Activated CD4-positive, CD25-positive, alpha-beta regulatory T cell treated with anti-CD3 and anti-CD28 coated beads, Interleukin-2, amount 50 U/mL, for 24 hours (primary cell): ENCODE data around the gene MRPL12.
A peak's percentile ranks its signal among the peaks of the same experiment; 100 is the strongest.
"Not testable (repeated sequence)": the region's sequence is repeated elsewhere in the genome, so short reads cannot be mapped to it uniquely, and the experiment has no call there.

ENCODE experiments used
- ATAC-seq, 2 donors: fragments of 150-1000 bp; cut with Tn5 transposase; one replicate each; pipeline ENCODE4 v1.10.0; 2021; ENCODE audit warnings: mild to moderate bottlenecking in 1 of 2, moderate library complexity in 1 of 2

Gene MRPL12

DNA sequence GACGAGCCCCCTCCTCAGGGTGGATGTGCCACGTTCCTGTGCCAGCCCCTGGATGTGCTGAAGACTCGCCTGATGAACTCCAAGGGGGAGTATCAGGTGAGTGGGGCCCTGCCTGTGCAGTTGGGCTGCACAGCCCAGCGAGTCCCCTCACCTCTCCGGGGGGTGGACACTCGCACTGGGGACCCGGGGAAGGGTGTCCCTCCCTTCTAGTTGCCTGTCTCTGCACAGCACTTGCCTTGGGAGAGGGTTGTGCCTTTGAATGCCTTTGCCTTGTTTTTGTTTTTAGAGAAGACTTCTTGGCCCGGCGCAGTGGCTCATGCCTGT is 14.6 kb downstream of the MRPL12 start:
- ATAC-seq = no peak

- ATAC-seq = no peak
Measured at GRCh38 chr17:81719410-81720266, 16.5 kb downstream of the MRPL12 start.

DNA sequence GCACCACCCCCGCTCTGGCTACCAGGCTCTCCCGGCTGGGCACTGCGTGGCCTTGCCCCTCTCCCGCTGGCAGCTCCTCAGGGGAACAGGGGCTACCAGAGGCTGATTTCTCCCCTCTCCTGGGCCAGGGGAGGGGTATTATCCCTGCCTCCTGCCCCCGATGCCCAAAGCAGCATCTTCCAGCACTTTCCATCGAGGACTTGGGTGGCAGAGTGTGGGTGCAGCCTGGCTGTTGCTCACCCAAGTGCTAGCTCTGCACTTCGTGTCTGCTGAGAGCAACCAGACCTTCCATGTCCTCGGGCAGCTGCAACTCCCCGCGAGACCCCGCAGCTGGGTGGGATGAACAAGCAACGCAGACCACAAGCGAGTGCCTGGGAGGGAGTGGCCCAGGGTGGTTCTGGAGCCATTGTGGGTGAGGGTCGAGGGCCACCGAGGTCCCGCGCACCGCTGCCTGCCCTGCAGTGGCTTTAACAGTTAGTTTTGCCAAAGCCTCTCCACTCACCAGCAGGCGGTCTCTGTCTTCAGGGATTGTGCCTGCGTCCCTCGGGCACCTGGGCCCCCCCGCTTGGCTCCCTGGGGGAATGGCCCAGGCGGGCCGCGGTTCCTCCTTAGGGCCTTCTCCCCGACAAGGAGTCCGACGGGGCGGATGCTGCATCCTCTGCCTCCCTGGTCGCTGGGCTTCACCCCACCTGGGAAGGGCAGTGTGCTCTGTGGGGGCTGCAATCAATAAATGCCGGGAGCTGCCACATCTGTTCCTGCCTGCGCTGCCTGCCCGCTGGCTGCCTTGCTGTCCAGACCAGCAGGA is 17.3 kb downstream of the MRPL12 start:
- no peak for ATAC-seq

DNA sequence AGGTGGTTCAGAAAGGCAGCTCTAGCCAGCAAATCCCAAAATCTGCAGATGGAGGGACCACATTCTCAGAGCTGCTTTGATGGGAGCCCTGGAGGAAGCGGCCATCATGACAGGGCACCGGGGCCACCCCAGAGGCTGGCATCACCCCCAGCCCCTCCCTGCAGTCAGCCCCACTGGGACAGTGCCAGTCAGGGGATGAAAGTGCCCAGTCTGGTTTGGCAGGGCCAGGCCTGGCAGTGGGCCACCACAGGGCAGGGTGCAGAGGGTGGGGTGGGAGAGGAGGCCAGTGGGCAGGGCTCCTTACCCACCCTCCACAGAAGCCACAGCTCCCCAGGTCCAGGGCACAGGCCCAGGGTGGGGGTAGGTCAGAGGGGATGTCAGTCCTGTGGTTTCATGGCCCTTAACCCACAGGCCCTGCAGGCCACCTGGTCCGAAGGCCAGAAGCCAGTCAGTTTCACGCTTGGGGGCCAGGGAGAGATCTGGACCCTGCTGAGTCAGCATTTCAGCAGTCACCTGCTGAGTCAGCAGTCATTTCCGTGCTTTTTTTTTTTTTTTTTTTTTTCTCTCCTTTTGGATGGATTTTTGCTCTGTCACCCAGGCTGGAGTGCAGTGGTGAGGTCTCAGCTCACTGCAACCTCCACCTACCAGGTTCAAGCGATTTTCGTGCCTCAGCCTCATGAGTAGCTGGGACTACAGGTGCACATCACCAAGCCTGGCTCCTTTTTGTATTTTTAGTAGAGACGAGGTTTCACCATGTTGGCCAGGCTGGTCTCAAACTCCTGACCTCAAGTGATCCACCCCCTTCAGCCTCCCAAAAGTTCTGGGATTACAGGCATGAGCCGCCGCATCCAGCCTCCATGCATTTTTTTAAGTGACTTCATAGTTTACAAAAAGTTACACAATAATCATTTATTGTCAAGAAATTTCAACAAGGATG is 19.3 kb downstream of the MRPL12 start:
- ATAC-seq = peak in 1 of 2 donors; percentile 13

DNA sequence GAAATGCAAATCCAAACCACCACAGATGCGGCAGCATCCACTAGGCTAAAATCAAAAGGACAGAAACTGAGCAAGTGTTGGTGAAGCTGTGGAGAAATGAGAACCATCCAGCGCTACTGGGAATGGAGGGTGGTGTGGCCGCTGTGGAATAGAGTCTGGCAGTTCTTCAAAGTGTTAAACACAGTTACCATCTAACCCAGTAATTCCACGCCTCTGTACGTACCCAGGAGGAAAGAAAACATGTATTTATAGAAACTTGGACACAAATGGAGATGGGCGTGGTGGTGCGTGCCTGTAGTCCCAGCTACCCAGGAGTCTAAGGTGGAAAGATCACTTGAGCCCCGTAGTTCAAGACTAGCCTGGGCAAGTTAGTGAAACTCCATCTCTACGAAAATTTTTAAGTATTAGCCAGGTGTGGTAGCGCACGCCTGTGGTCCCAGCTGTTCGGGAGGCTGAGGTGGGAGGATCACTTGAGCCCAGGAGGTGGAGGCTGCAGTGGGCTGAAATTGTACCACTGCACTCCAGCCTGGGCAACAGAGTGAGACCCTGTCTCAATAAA is 20.6 kb downstream of the MRPL12 start:
- ATAC-seq = no peak

GRCh38 chr17:81725439-81725838 is 22.3 kb downstream of the MRPL12 start:
- no peak for ATAC-seq

DNA sequence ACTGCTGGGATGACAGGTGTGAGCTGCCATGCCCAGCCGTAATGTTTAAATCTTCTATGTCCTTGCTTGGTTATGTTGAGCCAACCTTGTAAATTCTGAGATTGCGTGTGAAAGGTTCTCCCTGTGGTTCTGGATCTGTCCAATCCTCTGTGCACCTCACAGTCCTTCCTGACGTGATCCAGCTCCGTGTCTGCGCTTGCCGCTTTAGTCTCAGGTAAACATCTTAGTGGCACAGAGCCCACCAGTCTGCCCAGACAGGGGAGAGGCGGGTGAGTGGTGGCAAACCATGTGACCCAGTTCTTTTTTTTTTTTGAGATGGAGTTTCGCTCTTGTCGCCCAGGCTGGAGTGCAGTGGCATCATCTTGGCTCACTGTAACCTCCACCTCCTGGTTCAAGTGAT is 22.8 kb downstream of the MRPL12 start:
- ATAC-seq = no peak

DNA sequence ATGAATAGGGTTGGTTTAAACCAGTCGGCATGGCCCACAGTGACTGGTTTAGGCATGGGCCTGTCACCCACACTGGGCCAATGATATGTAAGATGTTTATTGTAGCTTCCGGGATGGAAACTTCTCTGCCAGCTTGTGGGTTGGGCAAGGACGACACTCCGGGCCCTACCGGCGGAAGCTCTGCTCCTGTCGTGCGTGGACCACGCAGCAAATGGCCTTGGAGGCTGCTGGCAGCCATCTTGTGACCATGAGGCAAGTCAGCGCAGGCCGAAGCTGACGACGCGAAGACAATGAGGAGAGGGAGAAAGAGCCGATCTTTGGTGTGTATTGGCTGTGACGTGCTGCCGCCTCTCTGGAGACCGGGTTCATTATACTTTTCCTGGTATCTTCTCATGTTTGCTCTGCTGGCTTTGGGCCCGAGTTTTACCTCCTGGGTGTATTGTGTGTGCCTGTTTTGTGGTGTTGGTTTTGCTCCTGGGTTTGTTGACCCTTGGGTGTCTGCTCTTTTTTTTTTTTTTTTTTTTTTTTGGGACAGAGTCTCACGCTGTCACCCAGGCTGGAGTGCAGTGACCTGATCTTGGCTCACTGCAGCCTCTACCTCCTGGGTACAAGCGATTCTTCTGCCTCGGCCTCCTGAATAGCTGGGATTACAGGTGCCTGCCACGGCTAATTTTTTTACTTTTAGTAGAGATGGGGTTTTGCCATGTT is 24.3 kb downstream of the MRPL12 start:
- ATAC-seq = no peak

DNA sequence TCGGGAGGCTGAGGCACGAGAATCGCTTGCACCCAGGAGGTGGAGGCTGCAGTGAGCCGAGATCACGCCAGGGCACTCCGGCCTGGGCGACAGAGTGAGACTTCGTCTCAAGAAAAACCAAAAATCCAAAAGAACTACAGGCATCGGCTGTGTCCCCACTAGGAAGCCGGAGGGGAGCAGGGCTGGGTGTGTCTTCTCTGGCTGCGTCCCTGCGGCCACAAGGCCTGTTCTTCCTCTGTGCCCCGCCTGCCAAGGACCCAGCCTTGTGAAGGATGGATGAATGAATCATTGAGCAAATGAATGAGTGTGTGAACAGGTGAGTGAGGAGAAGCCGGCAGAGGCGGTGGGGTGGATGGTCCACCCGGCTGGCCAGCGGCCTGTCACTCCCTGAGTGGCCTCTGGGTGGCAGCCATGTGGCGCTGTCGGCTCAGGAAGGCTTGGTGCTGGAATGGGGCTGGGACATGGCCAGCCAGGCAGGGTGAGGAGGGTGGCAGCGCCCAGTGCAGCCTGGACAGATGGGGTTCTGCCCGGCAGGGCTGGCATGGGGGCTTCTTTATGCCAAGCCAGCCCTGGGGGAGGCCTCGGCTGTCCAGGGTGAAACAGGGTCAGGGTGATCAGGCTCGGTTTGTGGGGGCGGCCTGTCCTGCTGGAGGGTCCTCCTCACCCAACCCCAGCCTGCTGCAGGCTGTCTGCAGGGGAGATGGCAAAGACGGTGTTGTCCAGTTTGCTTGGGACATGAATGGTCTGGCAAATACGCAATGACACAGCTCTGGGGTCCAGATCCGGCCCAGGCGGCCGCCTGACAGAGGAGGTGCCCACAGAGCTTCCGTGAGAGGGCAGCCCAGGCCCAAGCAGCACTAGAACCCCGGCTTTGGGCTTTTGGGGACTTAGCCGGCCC is 30.6 kb downstream of the MRPL12 start:
- peak; percentile 83 to 85 for ATAC-seq

- no peak for ATAC-seq
Measured at GRCh38 chr17:81734405-81735263, 31.5 kb downstream of the MRPL12 start.

DNA sequence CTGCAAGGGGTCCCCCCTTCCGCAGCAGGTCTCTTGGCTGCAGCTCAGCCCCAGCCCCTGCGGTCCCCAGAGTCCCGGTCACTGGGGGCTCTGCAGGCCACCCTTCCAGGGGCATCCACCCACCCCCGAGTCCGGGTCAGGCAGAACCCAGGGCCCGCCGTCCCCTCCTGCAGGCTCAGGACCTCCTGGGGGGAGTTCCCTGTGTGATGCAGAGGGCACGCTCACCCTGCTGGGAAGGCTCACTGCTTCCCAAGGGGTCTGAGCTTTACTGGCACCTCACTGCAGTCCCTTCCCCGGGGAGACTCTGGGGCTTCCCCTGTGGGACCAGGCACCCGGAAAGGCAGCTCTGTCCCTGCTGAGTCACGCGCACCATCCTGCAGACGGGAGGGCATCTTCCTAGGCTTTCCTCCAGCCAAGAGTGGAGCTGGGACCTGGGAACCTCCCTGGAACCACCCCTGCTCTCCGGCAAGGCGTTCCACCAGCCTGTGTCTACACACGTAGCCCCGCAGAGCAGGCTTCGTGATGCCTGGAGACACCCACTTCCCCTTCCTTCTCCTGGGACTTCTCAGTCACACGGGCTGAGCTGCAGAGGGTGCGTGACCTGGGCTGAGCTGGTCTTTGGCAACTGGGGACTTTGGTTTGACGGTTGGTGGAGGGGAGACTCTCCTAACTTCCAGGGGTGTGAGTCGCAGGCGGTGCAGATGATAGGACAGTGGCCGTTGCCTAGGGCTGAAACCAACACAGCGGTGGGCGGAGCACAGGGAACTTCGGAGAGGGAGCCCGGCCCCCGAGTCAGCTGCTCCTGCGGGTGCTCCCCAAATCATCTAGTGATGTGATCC is 32.3 kb downstream of the MRPL12 start:
- peak; percentile 19 to 21 for ATAC-seq

DNA sequence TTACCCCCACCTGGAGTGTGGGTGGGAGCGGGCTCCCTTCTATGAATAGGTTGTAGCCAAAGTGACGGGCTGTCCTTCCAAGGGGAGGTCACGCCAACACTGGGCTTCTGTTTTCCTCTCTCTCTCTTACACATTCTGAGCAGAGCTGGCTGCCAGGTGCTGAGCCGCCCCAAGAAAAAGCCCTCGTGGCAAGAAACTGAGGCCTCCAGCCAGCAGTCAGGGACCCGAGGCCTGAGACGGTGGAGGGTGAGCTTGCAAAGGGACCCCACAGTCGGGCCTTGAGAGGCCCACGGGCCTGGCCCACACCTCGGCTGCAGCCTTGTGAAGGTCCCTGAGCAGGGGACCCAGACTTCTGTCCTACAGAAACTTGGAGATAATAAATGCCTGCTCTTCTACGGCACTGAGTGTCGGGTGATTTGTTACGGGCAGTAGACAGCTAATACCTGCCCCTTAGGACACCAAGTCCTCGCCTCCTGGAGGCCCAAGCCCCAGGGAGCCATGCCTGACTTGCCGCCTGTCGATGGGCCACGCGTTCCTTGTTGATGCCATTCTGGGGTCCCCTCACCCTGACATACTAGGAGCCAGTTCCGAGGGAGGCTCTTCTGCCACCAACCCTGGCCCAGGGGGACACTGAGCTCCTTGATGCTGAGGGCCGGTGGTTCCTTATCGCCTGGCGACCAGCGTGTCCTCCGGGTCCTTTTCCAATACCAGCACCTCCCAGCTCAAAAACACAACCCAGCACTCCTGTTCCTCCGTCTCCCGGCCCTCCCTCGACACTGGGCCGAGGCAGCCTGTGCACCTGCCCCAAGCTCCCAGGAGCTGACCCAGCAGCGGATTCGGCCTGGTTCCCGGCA is 35.0 kb downstream of the MRPL12 start:
- ATAC-seq = no peak

GRCh38 chr17:81738801-81739393 is 35.7 kb downstream of the MRPL12 start:
- no peak for ATAC-seq

DNA sequence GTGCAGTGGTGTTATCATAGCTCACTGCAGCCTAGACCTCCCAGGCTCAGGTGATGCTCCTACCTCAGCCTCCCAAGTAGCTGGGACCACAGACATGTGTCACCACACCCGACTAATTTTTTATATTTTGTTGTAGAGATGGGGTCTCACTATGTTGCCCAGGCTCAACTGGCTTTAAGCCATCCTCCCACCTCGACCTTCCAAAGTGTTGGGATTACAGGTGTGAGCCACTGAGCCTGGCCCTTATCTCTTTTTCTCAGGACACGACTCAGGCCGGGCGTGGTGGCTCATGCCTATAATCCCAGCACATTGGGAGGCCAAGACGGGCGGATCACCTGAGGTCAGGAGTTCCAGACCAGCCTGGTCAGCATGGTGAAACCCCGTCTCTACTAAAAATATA is 36.4 kb downstream of the MRPL12 start:
- not testable (repeated sequence) for ATAC-seq

DNA sequence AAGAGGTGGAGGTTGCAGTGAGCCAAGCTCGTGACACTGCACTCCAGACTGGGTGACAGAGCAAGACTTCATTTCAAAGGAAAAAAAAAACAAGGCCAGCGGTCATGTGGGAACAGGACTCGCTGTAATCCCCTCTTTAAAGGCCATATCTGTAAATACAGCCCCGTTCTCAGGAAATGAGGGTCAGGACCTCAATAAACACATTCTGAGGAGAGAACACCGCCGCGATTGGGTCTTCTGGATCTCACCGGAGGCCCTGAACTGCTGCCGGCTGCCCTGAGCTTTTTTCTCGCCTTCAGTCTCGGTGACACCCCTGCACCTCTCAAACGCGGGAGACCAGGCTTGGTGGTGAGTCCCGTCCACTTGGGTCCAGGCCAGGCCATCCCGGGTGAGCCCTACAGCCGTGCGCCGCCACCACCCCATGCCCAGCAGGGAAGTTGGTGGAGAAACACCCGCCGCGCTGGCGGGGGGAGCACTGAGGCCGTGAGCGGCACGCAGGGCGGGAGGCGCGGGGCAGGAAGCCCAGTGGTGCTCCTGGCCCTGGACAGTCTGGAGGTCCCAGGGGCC is 37.3 kb downstream of the MRPL12 start:
- no peak for ATAC-seq

GRCh38 chr17:81741049-81741593 is 38.0 kb downstream of the MRPL12 start:
- peak in 1 of 2 donors; percentile 30 for ATAC-seq
